HG02642 (cell line): ENCODE measurements around the gene DMRT1.

ENCODE experiments used
- ATAC-seq: cut with Tn5 transposase; IDR thresholded peaks from one replicate; pipeline ENCODE4 v1.9.1; 2021; ENCODE audit warnings: mild to moderate bottlenecking; ENCODE audit not compliant: unreplicated experiment, poor library complexity

The DMRT1 gene

GRCh38 chr9:917730-918129 is 76.2 kb downstream of the DMRT1 start:
- ATAC-seq = no peak

GRCh38 chr9:920927-921326 is 79.4 kb downstream of the DMRT1 start:
- no peak for ATAC-seq

- ATAC-seq = no peak
Observed at GRCh38 chr9:922171-922570, 80.7 kb downstream of the DMRT1 start.

DNA sequence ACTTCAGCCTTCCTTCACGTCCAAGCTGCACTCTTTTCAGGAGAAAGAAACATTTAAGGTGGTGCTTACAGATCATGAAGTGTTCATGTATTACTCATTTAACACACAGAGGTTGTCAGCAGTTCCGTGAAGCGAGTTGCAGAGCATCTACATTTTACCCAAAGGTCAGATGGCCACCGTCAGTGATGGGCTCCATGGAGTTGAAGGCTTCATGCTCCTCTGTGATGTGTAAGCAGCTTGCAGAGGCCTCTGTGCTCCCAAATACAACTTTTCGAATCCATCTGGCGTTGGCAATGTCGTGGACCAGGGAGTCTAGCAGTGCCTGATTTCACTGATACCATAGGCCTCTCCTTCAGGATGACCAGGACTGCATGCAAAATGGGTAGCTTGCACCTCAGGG is 81.2 kb downstream of the DMRT1 start:
- no peak for ATAC-seq

DNA sequence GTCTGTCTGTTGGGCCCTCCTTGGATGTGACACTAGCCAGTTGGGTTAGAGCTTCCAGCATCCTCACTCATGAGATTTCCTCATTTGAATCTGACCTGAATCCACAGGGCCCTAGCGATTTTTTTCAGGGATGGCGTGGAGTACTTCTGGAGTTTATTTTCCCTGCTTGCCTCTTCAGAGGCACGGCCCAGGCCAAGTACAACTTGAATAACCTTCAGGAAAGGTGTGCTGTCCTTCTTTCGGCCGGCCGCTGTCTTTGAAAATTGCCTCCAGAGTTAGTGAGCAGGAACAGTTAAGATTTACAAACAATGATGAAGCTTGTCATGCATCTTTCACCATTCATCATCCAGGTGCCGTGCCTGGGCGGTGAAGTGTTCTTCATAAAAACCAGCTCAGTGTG is 85.5 kb downstream of the DMRT1 start:
- no peak for ATAC-seq

- ATAC-seq = peak; percentile 74
Observed at GRCh38 chr9:928363-929042, 87.0 kb downstream of the DMRT1 start.

DNA sequence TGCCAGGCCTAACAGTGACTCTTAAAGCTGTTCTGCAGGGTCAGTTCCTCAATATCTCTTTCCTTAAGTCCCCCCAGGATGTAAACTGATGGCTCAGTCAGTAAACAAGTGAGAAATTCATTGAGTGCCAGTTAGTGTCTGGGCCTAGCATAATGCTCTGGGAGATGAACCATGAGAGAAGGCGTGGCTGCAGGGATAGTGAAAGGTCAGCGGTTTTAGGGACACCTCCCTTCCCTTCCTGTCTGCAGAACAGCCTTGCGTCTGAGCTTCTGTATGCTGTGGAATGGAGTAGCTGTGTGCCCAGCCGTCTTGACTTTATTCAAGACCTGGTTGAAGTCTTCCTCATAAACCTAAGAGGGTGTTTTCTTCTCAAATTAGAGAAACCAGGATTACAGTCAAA is 88.2 kb downstream of the DMRT1 start:
- no peak for ATAC-seq

DNA sequence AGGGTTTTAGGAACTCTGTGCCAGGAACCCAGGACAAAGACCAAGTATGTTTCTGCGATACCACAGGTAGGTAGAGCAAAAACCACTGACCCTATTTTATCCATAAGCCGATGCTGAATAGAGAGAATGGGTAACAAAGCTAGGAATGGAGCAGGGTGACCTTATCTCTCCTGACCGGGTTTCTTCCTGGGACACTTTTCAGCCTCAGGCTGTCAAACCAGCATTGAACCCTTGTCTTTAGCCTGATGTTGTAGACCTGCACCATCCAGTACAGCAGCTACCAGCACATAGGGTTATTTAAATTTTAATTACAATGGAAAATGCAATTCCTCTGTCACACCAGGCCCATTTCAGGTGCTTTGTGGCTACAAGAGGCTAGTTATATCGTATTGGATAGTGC is 91.9 kb downstream of the DMRT1 start:
- ATAC-seq = no peak

GRCh38 chr9:935348-935965 is 94.0 kb downstream of the DMRT1 start:
- ATAC-seq = no peak

DNA sequence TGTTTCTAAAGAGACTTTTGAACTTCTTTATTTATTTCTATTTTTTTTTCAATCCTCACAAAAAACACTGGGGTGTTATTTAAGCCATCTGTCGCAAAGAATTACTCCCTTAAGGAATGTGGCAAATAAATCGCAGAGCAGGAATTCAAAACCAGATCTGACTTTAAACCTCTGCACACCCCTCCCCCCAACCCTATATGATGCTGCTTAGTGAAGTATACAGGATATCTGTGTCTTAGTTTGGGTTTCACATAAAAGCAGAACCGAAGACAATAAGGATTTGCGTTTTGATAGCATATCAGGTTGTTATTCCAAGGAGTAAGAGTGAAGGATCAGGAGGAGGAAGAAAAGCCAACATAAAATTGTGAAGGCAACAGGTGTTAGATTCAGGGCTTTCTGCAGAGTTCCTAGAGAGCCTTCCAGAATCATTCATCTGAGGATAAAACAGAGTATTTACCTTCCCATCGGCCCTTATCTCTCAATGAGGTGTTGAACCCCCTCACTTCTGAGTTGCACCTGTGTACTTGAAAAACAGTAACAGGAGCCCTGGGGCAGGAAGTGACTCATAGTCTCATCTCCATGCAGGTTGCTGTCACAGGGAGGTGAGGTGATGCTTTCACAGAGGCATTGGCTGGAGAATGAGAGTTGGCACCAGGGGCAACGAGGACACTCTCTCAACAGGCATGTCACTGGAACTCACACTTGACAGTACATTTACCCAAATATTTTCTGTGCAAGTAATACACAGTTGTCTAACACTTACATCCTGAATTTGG is 101.5 kb downstream of the DMRT1 start:
- no peak for ATAC-seq

GRCh38 chr9:947985-948384 is 106.5 kb downstream of the DMRT1 start:
- ATAC-seq = no peak

DNA sequence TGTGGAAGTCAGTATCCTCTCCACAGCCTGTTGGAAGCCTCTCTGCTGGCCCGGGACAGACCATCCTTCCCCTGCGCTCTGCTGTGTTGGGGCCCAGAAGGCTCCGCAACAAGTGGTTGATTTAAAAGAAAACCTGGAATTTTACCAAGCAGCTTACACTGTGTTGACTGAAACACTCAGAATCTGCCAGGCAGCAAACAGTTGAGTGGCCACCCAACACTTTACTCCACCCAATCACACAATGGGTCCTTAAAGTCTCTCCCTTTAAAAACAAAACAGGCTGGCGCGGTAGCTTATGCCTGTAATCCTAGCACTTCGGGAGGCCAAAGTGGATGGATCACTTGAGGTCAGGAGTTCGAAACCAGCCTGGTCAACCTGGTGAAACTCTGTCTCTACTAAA is 107.0 kb downstream of the DMRT1 start:
- no peak for ATAC-seq

- ATAC-seq = no peak
Observed at GRCh38 chr9:950139-950538, 108.6 kb downstream of the DMRT1 start.

GRCh38 chr9:952546-952945 is 111.0 kb downstream of the DMRT1 start:
- no peak for ATAC-seq

DNA sequence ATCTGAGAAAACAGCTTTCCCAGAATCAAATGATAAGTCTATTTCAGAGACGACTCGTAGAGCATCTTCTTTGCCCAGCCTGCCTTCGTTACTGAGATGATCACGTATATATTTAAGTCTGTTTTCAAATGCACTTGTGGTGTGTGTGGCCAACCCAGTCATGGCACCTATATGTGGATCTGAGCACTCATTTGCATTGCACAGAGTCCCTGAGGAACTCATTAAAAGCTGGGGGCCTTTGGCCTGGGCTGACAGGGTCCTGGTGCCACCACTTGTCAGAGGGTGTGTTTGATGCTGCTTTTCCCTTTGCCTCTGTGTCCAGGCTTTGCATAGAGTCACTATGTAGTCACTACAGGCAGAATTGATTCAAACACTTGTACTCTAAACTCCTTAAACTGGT is 117.6 kb downstream of the DMRT1 start:
- ATAC-seq = no peak

DNA sequence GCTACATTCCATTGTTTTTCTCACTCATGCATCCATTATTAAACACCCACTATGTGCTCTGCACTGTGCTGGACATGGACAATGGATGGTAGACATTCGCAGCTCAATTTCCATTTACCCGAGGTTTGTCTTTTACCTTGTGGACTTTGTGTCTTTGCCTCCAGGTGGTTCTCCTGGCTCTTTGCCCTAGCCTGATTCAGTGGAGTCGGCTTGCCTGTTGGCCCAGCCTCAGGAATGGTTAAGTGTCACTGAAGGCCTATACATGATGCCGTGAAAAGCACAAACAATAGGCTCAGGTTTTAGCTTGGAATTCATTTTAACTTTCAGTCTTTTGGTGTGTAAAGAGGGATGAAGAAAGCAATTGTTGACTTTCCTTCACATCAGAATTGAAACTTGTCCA is 118.4 kb downstream of the DMRT1 start:
- no peak for ATAC-seq

- ATAC-seq = no peak
Observed at GRCh38 chr9:962023-962422, 120.5 kb downstream of the DMRT1 start.

GRCh38 chr9:965497-965896 is 124.0 kb downstream of the DMRT1 start:
- no peak for ATAC-seq

GRCh38 chr9:966870-967269 is 125.4 kb downstream of the DMRT1 start:
- no peak for ATAC-seq

DNA sequence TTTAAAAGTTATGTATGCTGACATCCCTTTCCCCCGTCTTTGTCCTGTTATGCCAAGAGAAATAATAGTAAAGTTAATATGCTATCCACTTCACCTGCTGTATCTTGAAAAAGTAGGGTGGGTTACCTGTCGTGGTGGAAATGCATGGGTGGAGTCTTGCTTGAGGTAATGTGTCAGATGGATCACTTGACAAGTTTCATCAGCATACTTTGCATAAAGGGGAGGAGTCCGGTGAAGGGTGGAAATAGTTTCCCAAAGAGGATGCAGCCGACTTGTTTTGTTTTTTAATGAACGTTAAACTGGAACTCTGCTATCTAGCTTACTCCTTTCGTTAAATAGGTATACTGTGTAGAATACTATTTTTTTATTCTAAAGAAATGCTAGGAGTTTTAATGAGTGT is 125.9 kb downstream of the DMRT1 start:
- no peak for ATAC-seq

DNA sequence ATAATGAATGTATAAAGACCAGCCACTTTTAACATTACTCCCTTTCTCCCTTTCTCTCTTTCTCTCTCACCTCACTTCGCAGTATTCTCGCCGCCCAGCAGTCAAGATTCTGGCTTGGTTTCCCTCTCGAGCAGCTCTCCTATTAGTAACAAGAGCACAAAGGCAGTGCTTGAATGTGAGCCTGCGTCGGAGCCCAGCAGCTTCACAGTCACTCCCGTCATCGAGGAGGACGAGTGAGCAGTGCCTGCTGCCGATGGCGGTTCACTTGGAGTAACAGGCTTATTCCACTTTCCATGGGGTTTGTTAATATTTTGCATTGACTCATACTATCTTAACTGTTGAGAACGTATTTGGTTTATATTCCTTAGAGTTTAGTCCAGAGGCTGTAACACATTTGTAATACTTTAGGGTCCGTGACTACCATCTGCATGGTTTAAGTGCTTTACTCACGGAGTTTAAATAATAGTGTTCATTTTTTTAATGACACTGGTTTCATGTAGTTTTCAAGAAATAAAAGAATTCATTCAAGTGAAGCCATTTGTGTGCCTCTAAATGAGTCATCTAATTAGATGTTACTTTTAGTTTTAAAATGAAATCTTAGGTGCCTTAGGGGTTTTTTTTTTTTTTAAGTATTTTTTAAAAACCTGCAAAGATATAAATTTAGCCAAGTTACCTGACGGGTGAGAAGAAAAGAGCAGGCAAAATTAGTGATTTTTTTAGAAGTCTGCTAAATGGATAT is 126.6 kb downstream of the DMRT1 start:
- ATAC-seq = no peak
